Measurements from ENCODE around the gene LRRC31.

Gene LRRC31

GRCh38 chr3:169863458-169863899 lies 6.3 kb downstream of the LRRC31 start:
- peak; percentile 49 for DNase-seq (ENCODE audit: low read depth)

DNA sequence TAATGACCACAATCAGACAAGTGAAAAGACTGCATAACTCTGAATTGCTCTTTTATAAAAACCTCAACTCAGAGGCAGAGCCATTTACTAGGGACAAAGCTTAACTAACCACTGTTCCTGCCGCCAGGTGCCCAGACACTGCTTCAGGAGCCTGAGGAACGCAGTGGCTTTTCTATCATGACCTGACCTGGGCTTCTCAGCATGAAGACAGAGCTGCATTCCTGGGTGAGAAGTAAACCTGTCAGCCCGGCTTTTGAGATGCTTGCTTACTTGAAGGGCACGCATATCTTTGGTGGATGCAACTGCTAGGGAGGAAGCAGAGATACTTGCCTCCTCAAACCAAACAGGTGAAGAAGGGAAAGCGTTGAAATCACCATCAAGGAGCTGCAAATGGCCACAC lies 7.9 kb downstream of the LRRC31 start:
- no peak for DNase-seq (ENCODE audit: low read depth)

DNA sequence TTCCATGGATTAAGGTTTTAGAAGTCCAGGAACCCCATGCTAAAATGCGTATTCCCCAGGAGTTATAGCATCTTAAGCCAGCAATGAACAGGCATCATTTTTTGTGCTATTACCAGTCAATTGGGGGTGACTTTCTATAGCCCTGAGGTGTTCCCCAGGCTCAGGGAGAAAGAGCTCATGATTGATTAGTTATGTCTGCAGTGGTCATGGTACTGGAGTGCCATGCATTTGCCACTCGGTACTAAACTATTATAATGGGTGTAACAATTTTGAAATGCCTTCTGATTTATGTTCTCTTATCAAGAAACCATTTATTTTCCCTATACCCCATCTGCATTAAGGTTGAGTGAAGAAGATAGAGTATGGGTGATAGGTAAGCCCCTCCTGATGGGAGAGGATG lies 11.9 kb downstream of the LRRC31 start:
- DNase-seq (ENCODE audit: low read depth): no peak

DNA sequence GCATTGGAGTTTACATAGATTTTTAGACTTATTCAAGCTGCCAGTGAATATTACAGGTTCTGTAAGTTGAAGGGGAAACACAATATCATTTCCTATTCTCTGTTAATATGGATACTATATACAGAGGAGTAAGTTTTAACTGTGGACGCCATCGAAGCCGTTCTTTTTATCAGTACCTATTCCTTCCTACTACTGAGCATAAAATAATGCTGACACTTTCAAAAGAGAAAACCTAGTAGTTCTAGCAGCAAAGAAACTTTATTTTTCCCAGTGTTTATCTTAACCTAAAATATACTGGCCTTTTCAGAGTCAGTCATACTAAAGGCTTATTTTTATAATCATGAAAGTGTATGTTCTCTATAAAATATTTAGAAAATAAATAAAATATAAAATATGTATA lies 14.2 kb downstream of the LRRC31 start:
- no peak for DNase-seq (ENCODE audit: low read depth)

GRCh38 chr3:169850618-169851017 lies 19.1 kb downstream of the LRRC31 start:
- DNase-seq (ENCODE audit: low read depth): no peak

DNA sequence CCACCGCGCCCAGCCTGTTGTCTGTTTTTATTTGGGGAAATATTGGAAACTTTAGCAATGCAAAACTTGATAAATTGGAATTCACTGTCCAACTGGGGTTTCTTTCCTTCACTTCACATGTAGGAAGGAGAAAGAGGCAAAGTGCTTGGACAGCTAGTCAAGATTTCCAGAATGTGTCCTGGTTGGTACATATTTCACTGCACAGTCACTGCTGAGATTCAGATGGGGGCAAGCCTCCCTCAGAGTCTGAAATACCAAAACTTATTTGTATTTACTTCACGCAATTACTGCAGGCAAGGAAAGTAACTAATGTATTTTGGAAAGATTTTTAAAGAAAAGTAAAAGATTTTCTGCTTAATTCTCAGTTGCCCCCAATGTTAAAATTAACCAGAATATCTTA lies 21.0 kb downstream of the LRRC31 start:
- DNase-seq (ENCODE audit: low read depth): no peak

DNA sequence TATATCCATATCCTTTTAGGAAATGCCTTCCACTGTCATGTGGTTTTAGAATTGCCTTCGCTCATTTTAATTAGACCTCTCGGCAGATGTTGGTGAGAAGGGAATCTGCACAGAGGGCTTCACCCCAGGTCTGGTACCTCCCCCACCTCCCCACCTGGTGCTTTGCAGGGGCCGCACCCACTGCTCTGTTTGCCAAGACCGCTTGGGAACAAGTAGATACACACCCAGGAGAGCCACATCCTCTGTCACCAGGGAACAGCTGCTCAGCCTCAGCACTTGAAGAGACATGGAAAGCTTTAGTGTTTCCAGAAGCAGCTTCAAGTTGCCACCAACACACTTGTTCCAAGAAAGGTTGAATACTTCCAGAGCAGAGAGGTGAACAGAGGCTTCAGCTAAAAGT lies 21.8 kb downstream of the LRRC31 start:
- no peak for DNase-seq (ENCODE audit: low read depth)

DNA sequence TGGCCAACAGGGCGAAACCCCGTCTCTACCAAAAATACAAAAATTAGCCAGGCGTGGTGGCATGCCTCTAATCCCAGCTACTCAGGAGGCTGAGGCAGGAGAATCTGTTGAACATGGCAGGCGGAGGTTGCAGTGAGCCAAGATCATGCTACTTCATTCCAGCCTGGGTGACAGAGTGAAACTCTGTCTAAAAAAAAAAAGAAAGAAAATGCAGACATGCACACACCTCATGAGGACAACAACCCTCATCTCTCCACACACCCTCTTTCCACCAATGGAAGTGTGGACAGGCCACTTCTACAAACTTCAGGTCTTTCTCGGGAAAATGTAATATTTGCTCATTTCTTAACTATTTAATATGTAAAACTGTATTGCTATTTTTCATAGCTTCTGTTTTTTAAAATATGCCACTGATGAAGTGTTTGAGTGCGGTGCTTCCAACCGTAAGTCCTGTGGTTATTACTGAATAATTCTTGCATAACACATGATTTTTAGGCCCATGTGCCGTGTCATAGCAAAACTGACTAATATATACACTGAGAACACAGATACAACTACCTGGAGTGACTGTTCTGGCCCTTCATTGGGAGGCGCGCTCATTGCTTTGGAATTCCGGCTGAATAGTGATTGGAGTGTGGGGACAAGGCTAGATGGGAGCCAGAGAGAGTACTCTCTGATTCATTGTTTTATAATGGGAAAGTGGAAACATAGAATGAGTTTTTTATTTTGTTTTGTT lies 23.1 kb downstream of the LRRC31 start:
- no peak for DNase-seq (ENCODE audit: low read depth)

DNA sequence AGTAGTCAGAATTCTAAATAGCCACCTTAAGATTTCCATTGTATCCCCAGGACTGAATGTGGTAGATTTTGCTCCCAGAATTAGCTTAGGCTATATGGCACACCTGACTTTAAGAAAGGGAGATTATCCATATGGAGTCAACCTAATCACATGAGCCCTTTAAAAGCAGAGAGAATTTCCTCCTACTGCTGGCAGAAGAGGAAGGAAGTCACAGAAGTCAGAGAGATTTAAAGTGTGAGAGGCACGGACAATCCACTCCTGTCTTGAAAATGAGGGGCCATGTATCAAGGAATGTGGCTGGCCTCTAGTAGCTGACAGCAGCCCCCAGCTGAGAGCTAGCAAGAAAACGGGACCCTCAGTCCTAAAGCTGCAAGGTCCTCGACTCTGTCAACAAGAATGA lies 26.8 kb downstream of the LRRC31 start:
- no peak for DNase-seq (ENCODE audit: low read depth)

DNA sequence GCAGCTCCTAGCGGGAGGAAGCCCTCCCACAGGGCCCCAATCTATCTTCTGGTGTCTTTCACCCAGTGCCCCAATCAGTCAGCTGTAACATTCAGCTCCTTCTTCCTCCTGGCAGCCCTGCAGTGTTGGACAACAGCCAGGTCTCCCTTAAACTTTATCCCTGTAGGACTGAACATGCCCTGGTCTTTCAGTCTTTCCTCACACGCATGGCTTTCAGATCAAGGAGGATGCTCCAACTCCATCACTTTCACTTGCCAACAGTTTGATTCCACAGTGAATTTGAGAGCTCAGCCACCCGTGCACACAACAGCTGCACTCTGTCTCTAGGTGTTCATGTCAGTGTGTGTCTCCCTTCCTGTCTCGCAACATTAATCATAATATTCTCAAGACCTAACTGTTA lies 28.6 kb downstream of the LRRC31 start:
- DNase-seq (ENCODE audit: low read depth): no peak

- DNase-seq (ENCODE audit: low read depth): no peak
Measured at GRCh38 chr3:169838511-169839030, 31.2 kb downstream of the LRRC31 start.

GRCh38 chr3:169836942-169837275 lies 32.8 kb downstream of the LRRC31 start:
- DNase-seq (ENCODE audit: low read depth): no peak

GRCh38 chr3:169836078-169836941 lies 33.4 kb downstream of the LRRC31 start:
- DNase-seq (ENCODE audit: low read depth): no peak

GRCh38 chr3:169835533-169835932 lies 34.2 kb downstream of the LRRC31 start:
- DNase-seq (ENCODE audit: low read depth): no peak

GRCh38 chr3:169827712-169828111 lies 42.0 kb downstream of the LRRC31 start:
- no peak for DNase-seq (ENCODE audit: low read depth)

- no peak for DNase-seq (ENCODE audit: low read depth)
Measured at GRCh38 chr3:169825316-169825715, 44.4 kb downstream of the LRRC31 start.

DNA sequence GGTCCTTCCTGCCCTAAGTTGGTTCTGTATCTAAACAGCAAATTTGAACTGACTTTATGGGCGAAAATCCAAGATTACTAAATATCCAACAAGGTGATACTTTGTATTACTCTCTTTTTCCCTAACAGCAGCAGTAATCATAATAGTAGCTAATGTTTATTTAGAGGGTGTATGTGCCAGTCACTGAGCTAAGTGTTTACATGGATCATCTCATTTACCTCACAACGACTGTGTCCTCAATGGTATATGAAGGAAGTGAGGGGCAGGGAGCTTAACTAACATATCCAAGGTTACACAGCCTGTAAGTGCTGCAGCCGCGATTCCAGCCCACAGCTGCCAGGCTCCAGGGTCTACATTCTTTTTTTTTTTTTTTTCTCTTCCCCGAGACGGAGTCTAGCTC lies 46.8 kb downstream of the LRRC31 start:
- no peak for DNase-seq (ENCODE audit: low read depth)

DNA sequence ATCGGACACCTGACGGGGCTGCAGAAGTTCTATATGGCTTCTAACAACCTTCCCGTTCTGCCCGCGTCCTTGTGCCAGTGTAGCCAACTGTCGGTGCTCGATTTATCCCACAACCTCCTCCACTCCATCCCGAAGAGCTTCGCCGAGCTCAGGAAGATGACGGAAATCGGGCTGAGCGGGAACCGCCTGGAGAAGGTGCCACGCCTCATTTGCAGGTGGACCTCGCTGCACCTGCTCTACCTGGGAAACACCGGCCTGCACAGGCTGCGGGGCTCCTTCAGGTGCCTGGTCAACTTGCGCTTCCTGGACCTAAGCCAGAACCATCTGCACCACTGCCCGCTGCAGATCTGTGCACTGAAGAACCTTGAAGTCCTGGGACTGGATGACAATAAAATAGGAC lies 47.2 kb downstream of the LRRC31 start:
- DNase-seq (ENCODE audit: low read depth): no peak

DNA sequence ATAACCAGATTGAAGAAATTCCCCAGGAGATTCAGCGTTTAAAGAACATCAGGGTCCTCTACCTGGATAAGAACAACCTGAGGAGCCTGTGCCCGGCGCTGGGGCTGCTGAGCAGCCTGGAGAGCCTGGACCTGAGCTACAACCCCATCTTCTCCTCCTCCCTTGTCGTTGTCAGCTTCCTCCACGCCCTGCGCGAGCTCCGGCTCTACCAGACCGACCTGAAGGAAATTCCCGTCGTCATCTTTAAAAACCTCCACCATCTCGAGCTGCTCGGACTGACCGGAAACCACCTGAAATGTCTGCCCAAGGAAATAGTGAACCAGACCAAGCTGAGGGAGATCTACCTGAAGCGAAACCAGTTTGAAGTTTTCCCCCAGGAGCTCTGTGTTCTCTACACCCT lies 47.6 kb downstream of the LRRC31 start:
- DNase-seq (ENCODE audit: low read depth): no peak

GRCh38 chr3:169818316-169818715 lies 51.4 kb downstream of the LRRC31 start:
- DNase-seq (ENCODE audit: low read depth): no peak

GRCh38 chr3:169815590-169816150 lies 54.1 kb downstream of the LRRC31 start:
- no peak for DNase-seq (ENCODE audit: low read depth)

DNA sequence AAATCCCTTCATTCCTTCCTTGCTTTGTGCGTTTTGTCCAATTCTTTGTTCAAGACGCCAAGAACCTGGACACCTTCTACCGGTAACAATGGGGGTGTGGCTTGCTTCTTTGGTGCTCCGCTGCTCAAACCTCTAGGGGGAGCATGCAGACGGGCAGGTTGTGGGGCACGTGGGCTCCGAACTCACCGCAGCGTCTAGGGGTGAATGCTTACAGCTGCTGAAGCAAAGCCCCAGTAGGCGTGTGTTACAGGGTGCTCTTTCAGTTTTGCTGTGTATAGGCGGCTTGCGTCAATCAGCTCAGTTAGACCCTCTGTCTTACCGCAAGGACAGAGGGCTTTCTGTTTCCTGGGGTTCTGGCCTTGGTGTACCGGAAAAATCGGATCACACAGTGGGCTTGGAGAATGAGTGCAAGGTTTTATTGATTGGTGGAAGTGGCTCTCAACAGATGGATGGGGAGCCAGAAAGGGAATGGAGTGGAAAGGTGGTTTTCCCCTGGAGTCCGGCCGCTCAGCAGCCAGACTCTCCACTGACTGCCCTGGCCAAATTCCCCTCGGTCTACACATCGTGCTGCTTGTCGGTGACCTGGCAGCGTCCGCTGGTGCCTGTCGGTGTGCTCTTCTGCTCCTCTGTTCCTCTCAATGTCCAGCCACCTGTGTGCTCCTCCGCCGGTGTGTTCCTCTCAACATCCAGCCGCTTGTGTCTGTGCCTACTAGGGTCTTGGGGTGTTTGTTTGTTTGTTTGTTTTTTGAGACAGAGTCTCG lies 55.8 kb downstream of the LRRC31 start:
- peak; percentile 48 for DNase-seq (ENCODE audit: low read depth)
